NCI-H1436 (cell line): ENCODE measurements around the gene FERMT1.

Source experiments
- DNase-seq: peaks from one replicate; lab custom pipeline; 2025; lab: John Stamatoyannopoulos, UW

The FERMT1 gene

GRCh38 chr20:6122873-6123648 lies at the start of gene FERMT1:
TSS of gene FERMT1 (minus strand) at chr20:6123030. CDS start at chr20:6119554, 3,476 bp downstream.
- peak; percentile 19 for DNase-seq

- no peak for DNase-seq
These were observed 46.4 kb upstream of the FERMT1 start for GRCh38 chr20:6169251-6169650.

GRCh38 chr20:6168204-6168603 lies 45.4 kb upstream of the FERMT1 start:
- DNase-seq: no peak

- DNase-seq: no peak
These were observed 42.5 kb upstream of the FERMT1 start for GRCh38 chr20:6165346-6165745.

GRCh38 chr20:6164421-6165341 lies 41.9 kb upstream of the FERMT1 start:
- no peak for DNase-seq

- no peak for DNase-seq
These were observed 37.9 kb upstream of the FERMT1 start for GRCh38 chr20:6160736-6161135.

- no peak for DNase-seq
These were observed 34.5 kb upstream of the FERMT1 start for GRCh38 chr20:6157345-6157744.

GRCh38 chr20:6152777-6153176 lies 29.9 kb upstream of the FERMT1 start:
- DNase-seq: no peak

- DNase-seq: no peak
These were observed 25.2 kb upstream of the FERMT1 start for GRCh38 chr20:6148073-6148472.

GRCh38 chr20:6142348-6142993 lies 19.6 kb upstream of the FERMT1 start:
- peak; percentile 74 for DNase-seq

- DNase-seq: no peak
These were observed 18.1 kb upstream of the FERMT1 start for GRCh38 chr20:6140947-6141346.

- DNase-seq: no peak
These were observed 12.5 kb upstream of the FERMT1 start for GRCh38 chr20:6135347-6135746.

- DNase-seq: no peak
These were observed 11.8 kb upstream of the FERMT1 start for GRCh38 chr20:6134592-6134991.

- no peak for DNase-seq
These were observed 7.2 kb upstream of the FERMT1 start for GRCh38 chr20:6130045-6130444.

GRCh38 chr20:6127825-6128224 lies 5.0 kb upstream of the FERMT1 start:
- DNase-seq: no peak

- no peak for DNase-seq
These were observed 4.0 kb upstream of the FERMT1 start for GRCh38 chr20:6126846-6127245.

GRCh38 chr20:6123649-6124014 lies 802 bp upstream of the FERMT1 start:
- DNase-seq: no peak

- DNase-seq: no peak
These were observed 538 bp downstream of the FERMT1 start for GRCh38 chr20:6122111-6122872.

GRCh38 chr20:6121504-6121903 lies 1.3 kb downstream of the FERMT1 start:
- DNase-seq: no peak

GRCh38 chr20:6120491-6120988 lies 2.3 kb downstream of the FERMT1 start:
- DNase-seq: no peak

- DNase-seq: no peak
These were observed 6.1 kb downstream of the FERMT1 start for GRCh38 chr20:6116758-6117157.
